Astrocyte (in vitro differentiated cells and primary cell): ENCODE data around the gene AVL9. TPM values are rescaled to one million over a fixed set of nuclear protein-coding genes. Genes with fewer than 3 reads are reported as not detected.
"Not testable (repeated sequence)": the region's sequence is repeated elsewhere in the genome, so short reads cannot be mapped to it uniquely, and the experiment has no call there.

Source experiments
- DNase-seq: peaks from one replicate; pipeline ENCODE4 v3.0.0-alpha.2; 2010; ENCODE audit warnings: low read depth
- FAIRE-seq: peaks from 2 replicates; lab custom pipeline; 2011; peaks lifted over from hg19 to GRCh38; lab: Jason Lieb, UNC
- H2AFZ ChIP-seq: 2 replicates; pipeline ENCODE4 v1.6.0; 2012; ENCODE audit warnings: low read depth, low read length, inconsistent platforms
- H3K27ac ChIP-seq: 2 replicates; pipeline ENCODE4 v1.5.1; 2011; ENCODE audit warnings: low read depth, low read length, inconsistent platforms
- H3K27me3 ChIP-seq: 2 replicates; pipeline ENCODE4 v1.6.0; 2011; ENCODE audit warnings: low read length, inconsistent platforms; ENCODE audit not compliant: insufficient read depth
- H3K36me3 ChIP-seq: 2 replicates; pipeline ENCODE4 v1.5.1; 2011; ENCODE audit warnings: low read length, inconsistent platforms; ENCODE audit not compliant: insufficient read depth
- H3K4me1 ChIP-seq: 2 replicates; pipeline ENCODE4 v1.5.1; 2011; ENCODE audit warnings: low read length, inconsistent platforms; ENCODE audit not compliant: insufficient read depth
- H3K4me2 ChIP-seq: 2 replicates; pipeline ENCODE4 v1.6.0; 2012; ENCODE audit warnings: low read length, inconsistent platforms
- H3K4me3 ChIP-seq: 2 replicates; pipeline ENCODE4 v1.5.1; 2011; ENCODE audit warnings: low read depth, mild to moderate bottlenecking, low read length, inconsistent platforms; ENCODE audit not compliant: insufficient read depth
- H3K79me2 ChIP-seq: 2 replicates; pipeline ENCODE4 v1.6.0; 2012; ENCODE audit warnings: mild to moderate bottlenecking, low read length, inconsistent platforms; ENCODE audit not compliant: insufficient read depth
- H3K9ac ChIP-seq: 2 replicates; pipeline ENCODE4 v1.6.0; 2012; ENCODE audit warnings: mild to moderate bottlenecking, low read length, inconsistent platforms
- H3K9me3 ChIP-seq: 2 replicates; pipeline ENCODE4 v1.5.1; 2012; ENCODE audit warnings: low read depth, mild to moderate bottlenecking, low read length, inconsistent platforms; ENCODE audit not compliant: insufficient read depth
- H4K20me1 ChIP-seq: 2 replicates; pipeline ENCODE4 v1.6.0; 2012; ENCODE audit warnings: low read length, inconsistent platforms; ENCODE audit not compliant: insufficient read depth
- H3K27ac Mint-ChIP-seq: one replicate; pipeline ENCODE4 v1.8.0; 2021; ENCODE audit warnings: mild to moderate bottlenecking, mixed read lengths; ENCODE audit not compliant: unreplicated experiment
- H3K27me3 Mint-ChIP-seq: one replicate; pipeline ENCODE4 v1.8.0; 2021; ENCODE audit warnings: low read depth, mixed read lengths; ENCODE audit not compliant: unreplicated experiment
- H3K36me3 Mint-ChIP-seq: one replicate; pipeline ENCODE4 v1.8.0; 2021; ENCODE audit warnings: low read depth, mixed read lengths; ENCODE audit not compliant: unreplicated experiment
- H3K4me1 Mint-ChIP-seq: one replicate; pipeline ENCODE4 v1.8.0; 2021; ENCODE audit warnings: low read depth, mixed read lengths; ENCODE audit not compliant: unreplicated experiment
- H3K4me3 Mint-ChIP-seq: one replicate; pipeline ENCODE4 v1.8.0; 2021; ENCODE audit warnings: mild to moderate bottlenecking, moderate library complexity, mixed read lengths; ENCODE audit not compliant: unreplicated experiment
- H3K9me3 Mint-ChIP-seq: one replicate; pipeline ENCODE4 v1.8.0; 2021; ENCODE audit warnings: mild to moderate bottlenecking, mixed read lengths; ENCODE audit not compliant: unreplicated experiment
- EZH2 ChIP-seq: IDR thresholded peaks from 2 replicates; pipeline ENCODE4 v1.6.1; 2012; ENCODE audit warnings: mild to moderate bottlenecking, low read length, inconsistent platforms; ENCODE audit not compliant: insufficient read depth
- total RNA-seq: library from RNA; stranded (reverse); gene quantifications from 2 replicates; pipeline ENCODE4 v1.2.1, GENCODE V29; 2021
- TF ChIP-seq, protein P1 (sequence below): IDR thresholded peaks from 2 replicates; pipeline ENCODE4 v1.5.1; 2011; ENCODE audit warnings: low read depth, mild to moderate bottlenecking, inconsistent platforms, low read length, moderate library complexity; ENCODE audit not compliant: insufficient read depth

The AVL9 gene
- total RNA-seq, 1 donor from 2014 or later: 28.2 TPM

DNA sequence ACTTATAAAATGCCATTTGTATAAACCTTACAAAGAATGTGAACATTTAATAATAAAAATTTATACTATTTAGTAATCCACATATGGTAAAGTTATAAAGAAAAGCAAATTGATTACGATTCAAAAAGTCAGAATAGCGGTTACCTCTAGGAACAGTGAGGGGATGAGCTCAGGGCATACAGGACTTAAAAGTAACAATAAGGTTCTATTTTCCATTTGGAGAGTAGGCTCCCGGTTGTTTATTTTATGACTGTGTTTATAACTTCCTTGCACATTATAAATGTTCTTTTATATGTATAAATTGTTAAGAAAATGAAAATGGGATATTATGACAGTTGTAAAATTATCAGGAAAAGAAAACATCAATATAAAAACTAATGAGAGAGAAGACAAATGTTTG lies 135.7 kb downstream of the AVL9 start:
- Mint-ChIP-seq H3K27me3 (no peaks in the 10 kb centered on the region), H3K27ac (no peak overlapping the region), H3K36me3 (no peaks in the 10 kb centered on the region), H3K9me3 (no peaks in the 10 kb centered on the region), H3K4me1 (no peaks in the 10 kb centered on the region), H3K4me3 (no peak overlapping the region)
- H3K79me2 ChIP-seq: no peaks in the 10 kb centered on the region
- H3K4me3 ChIP-seq: no peak overlapping the region
- no peak for DNase-seq
- no peak overlapping the region for H3K9ac ChIP-seq
- H3K27me3 ChIP-seq: no peaks in the 10 kb centered on the region
- H3K27ac ChIP-seq: no peak overlapping the region
- no peaks in the 10 kb centered on the region for H3K36me3 ChIP-seq
- no peaks in the 10 kb centered on the region for H4K20me1 ChIP-seq
- no peak for FAIRE-seq
- no peaks in the 10 kb centered on the region for H3K9me3 ChIP-seq
- no peaks in the 10 kb centered on the region for H3K4me1 ChIP-seq
- TF ChIP-seq, protein P1, sequence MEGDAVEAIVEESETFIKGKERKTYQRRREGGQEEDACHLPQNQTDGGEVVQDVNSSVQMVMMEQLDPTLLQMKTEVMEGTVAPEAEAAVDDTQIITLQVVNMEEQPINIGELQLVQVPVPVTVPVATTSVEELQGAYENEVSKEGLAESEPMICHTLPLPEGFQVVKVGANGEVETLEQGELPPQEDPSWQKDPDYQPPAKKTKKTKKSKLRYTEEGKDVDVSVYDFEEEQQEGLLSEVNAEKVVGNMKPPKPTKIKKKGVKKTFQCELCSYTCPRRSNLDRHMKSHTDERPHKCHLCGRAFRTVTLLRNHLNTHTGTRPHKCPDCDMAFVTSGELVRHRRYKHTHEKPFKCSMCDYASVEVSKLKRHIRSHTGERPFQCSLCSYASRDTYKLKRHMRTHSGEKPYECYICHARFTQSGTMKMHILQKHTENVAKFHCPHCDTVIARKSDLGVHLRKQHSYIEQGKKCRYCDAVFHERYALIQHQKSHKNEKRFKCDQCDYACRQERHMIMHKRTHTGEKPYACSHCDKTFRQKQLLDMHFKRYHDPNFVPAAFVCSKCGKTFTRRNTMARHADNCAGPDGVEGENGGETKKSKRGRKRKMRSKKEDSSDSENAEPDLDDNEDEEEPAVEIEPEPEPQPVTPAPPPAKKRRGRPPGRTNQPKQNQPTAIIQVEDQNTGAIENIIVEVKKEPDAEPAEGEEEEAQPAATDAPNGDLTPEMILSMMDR: no peak
- no peak for TF ChIP-seq EZH2
- H2AFZ ChIP-seq: no peak overlapping the region
- no peak overlapping the region for H3K4me2 ChIP-seq

DNA sequence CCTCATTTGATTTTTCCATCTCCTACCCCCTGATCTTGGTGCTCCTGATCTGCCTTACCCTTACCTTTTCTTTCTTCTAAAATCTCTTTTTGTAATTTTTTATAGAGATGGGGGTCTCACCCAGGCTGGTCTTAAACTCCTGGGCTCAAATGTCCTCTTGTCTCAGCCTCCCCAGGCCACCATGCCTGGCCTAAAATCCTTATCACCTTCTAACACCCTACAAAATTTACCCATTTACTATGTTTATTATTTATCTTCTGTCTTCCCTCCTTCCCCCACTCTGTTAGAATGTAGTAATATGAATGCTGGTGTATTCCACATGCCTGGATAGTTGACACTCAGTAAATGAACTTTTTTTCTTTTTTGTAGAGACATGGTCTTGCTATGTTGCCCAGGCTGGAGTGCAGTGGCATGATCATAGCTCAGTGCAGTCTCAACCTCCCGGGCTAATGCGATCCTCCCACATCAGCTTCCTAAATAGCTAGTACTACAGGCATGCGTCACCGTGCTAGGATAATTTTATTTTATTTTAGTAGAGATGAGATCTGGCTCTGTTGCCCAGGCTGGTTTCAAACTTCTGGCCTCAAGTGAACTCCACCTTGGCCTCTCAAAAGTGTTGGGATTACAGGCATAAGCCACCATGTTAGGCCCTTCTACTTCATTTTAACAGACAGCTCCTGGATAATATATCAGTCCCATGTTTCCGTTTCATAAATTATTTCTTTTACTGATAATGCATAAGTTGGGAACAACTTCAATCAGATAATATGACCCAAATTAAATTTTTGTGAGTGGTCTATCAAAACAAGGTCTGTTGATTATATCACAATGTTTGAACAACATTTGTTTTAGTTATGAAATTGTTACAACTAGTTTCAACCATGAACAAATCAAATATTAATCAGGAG lies 136.6 kb downstream of the AVL9 start:
- not testable (repeated sequence) for FAIRE-seq, H3K4me3 Mint-ChIP-seq, DNase-seq, H3K36me3 ChIP-seq, H3K9me3 Mint-ChIP-seq, H3K36me3 Mint-ChIP-seq, H3K4me1 Mint-ChIP-seq, H3K4me1 ChIP-seq, H3K27ac Mint-ChIP-seq, H4K20me1 ChIP-seq, H3K27me3 ChIP-seq, H3K9me3 ChIP-seq, H3K79me2 ChIP-seq, H3K27ac ChIP-seq, H3K9ac ChIP-seq, H3K27me3 Mint-ChIP-seq, H3K4me3 ChIP-seq, H2AFZ ChIP-seq, H3K4me2 ChIP-seq

DNA sequence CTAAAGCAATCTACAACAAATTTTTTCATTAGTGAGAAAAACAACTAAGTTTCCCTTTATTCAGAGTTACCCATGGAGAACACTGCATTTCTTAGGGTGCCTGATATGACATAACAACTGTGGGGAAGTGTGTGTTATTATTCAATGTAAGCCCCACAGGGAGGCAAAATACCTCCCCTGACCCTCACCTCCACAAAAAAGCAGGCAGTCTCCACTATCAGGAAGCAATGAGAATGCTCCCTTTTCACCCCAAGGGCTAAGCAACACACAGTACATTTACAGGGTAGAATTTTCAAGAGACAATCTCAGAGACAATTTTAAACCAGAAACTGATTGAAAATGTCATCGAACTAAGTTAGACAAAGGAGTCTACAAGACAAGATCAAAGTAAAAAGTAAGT lies 138.2 kb downstream of the AVL9 start:
- H3K79me2 ChIP-seq, DNase-seq, H3K27me3 Mint-ChIP-seq, H3K9ac ChIP-seq, H3K4me2 ChIP-seq, H3K9me3 Mint-ChIP-seq, H3K4me1 ChIP-seq, H3K27ac ChIP-seq, H3K27me3 ChIP-seq, H3K36me3 Mint-ChIP-seq, FAIRE-seq, H3K9me3 ChIP-seq, H3K4me3 Mint-ChIP-seq, H2AFZ ChIP-seq, H3K27ac Mint-ChIP-seq, H3K36me3 ChIP-seq, H3K4me3 ChIP-seq, H4K20me1 ChIP-seq, H3K4me1 Mint-ChIP-seq: not testable (repeated sequence)

DNA sequence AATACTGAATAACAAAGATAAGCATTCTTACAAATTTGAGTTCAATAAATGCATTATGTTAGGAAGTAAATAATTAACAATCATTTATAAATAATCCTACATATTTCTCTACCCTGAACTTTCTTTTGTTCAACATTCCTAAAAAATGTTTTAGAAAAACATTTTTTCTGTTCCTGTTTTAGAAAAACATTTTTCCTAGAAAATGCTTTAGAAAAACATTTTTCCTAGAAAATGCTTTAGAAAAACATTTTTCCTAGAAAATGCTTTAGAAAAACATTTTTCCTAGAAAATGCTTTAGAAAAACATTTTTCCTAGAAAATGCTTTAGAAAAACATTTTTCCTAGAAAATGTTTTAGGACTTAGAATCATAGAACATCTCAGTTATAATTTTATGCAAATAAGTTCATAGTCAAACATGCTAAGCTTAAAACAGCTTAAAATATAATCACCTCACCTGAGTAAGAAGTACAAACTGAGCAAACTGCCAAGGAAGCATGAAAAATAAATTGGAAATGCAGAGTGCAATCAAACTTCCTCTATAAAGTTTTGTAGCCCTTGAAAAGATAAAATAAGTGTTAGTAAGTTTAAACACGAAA lies 139.6 kb downstream of the AVL9 start:
- H2AFZ ChIP-seq, H3K27me3 ChIP-seq, H3K9ac ChIP-seq, H3K27me3 Mint-ChIP-seq, H3K36me3 Mint-ChIP-seq, H4K20me1 ChIP-seq, H3K4me3 ChIP-seq, H3K4me1 Mint-ChIP-seq, H3K36me3 ChIP-seq, DNase-seq, H3K4me2 ChIP-seq, H3K27ac Mint-ChIP-seq, H3K27ac ChIP-seq, H3K9me3 ChIP-seq, FAIRE-seq, H3K4me3 Mint-ChIP-seq, H3K4me1 ChIP-seq, H3K79me2 ChIP-seq, H3K9me3 Mint-ChIP-seq: not testable (repeated sequence)

DNA sequence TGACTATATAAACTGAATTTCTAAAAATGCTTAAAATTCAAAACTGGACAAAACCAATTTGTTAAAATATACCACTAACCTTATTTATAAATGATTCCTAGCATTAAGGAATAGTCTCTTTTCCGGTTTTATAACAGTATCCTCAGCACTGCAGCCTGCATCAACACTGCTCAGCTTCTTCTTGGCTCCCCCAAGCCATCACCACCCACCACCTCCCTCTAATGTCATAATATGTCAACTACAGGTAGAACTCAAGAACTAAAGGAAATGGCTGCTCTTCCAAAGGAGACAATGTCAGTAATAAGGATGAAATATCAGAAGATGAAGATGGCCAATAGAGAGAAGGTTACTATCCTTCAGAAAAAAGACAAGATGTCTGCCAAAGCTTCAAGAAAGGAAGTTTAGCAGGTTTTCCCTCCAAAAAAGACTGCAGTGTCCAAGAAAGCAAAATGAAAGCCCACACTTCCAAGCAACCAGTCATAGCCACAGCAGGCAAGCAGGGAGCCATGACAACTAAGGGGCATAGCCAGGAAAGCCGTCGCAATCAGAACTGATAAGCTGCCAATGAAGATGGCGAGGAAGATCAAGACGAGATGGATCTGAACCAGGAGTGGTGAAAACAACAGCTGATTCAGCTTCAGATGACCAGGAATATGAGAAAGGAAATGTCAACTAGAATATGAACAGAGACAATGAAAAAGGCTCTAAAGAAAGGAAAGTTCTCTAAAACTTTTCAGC lies 141.6 kb downstream of the AVL9 start:
- H3K36me3 Mint-ChIP-seq, H3K4me3 Mint-ChIP-seq, FAIRE-seq, H3K9me3 Mint-ChIP-seq, H4K20me1 ChIP-seq, H3K79me2 ChIP-seq, H3K4me1 ChIP-seq, H3K4me1 Mint-ChIP-seq, H3K27me3 ChIP-seq, H3K9me3 ChIP-seq, H3K27ac ChIP-seq, H3K4me3 ChIP-seq, H3K36me3 ChIP-seq, H3K4me2 ChIP-seq, DNase-seq, H3K9ac ChIP-seq, H3K27ac Mint-ChIP-seq, H3K27me3 Mint-ChIP-seq, H2AFZ ChIP-seq: not testable (repeated sequence)
